GM18502 (cell line): Measurements from ENCODE around the gene STAT5B.
"Not testable (repeated sequence)": the region's sequence is repeated elsewhere in the genome, so short reads cannot be mapped to it uniquely, and the experiment has no call there.

Experiments used
- ATAC-seq: cut with Tn5 transposase; IDR thresholded peaks from one replicate; pipeline ENCODE4 v1.9.1; 2021; ENCODE audit warnings: mild to moderate bottlenecking; ENCODE audit not compliant: unreplicated experiment, poor library complexity

Gene STAT5B

DNA sequence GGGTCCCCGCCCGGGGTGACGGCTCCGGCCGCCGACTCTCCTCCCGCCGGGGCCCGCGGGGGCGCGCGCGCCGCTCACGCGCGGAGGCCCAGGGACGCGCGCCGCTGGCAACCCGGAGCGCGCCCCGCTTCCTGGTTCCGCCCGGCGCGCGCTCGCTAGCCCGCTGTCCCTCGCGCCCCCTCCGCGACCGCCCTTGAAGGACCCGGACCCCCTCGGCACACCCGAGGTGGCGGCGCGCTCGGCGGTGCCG lies at the start of gene STAT5B:
TSS of gene STAT5B (minus strand) at position 33 of the 250 bp plus-strand sequence. CDS start 44,264 bp downstream, outside the sequence.
- ATAC-seq: peak; percentile 60

DNA sequence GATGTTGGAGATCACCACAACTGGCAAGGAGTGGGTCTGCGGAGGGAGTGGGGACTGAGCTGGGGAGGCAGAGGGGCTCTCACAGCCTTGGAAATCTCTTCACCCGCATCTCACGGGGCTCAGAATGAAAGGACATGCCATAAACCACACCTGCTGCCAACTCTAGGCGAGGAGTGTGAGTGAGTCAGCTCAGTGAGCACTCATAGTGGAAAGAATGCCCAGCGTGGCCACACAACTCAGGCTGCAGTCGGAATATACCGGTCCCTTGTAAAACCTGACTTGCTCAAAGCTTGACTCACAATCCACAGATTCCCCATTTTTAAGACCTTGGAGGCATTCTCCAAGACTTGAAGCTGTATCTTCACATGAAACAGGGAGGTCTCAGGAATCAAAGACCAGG lies 48.8 kb upstream of the STAT5B start:
- no peak for ATAC-seq

DNA sequence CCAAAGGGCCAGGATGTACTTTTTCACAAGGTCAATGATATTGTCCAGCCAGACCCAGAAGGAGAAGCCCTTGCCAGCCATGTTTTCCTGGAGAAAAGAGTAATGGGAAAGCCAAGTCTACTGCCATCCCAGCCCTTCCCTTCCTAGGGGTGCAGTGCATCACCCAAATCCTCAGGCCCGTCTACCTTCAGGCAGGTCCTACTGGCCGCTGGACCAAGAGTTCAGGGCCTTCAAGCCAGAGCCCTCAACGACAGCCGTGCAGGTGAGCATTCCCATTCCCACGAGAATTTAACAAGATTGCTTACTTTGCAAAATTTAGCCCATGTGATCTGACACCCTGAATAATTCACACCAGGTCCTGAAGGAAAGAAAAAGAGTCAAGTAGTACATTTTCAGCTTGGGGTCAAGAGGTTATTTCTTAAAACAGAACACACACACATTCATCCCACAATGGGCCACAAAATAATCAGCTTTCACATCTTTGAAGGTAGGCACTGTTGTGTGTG lies 47.1 kb upstream of the STAT5B start:
- ATAC-seq: no peak

DNA sequence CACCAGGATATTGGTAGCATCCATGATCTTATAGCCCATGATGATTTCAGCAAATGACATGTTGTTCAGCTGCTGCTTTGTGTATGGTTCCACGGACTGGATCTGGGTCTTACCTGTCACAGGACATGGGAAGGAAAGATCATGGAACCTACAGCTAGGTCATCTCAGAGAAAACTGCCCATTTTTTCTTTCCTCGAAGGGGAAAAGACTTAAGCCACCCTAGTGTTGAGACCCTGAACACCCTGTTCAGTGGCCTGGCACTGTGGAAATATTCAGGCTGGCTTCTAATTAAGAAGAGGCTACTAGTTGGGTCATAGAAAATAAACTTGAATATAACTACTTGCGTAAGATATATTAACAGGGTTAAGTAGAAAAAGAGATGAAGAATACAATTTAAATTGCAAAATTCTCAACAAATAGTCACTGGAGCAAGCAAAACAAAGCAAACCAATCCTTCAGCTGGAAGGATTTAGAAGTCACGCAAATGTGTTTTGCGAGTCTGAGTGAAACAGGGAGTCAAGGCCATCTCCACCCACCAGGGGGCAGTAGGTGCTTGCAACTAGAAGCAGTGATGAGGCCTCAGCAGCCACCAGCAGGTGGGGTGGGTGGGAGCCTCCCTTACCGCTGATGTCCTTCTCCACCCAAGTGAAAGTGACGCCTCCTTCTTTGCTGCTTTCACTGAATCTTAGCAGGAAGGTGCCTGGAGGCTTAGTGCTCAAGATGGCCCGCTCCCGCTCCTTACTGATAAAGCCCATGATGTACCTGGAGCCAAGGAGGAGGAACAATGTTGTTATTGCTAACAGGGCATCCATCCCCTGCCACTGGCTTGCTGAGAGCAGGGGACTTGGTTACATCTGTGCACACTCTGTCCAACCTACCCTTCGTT lies 46.4 kb upstream of the STAT5B start:
- ATAC-seq: no peak

DNA sequence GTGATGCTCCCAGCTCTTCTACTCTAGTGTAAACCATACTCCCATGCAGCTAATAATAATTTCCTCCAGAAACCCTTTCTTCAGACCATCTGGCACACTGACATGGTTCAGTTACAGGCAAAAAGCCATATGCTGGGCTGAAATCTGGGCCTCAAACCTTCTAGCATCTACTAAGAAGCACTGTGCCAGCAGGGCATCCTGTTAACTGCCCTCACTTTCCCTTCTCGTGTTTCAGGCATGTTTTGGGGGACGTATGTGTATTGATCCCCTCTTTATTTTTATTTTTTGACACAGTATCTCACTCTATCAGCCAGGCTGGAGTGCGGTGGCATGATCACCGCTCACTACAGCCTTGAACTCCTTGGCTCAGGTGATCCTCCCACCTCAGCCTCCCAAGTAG lies 45.4 kb upstream of the STAT5B start:
- no peak for ATAC-seq

DNA sequence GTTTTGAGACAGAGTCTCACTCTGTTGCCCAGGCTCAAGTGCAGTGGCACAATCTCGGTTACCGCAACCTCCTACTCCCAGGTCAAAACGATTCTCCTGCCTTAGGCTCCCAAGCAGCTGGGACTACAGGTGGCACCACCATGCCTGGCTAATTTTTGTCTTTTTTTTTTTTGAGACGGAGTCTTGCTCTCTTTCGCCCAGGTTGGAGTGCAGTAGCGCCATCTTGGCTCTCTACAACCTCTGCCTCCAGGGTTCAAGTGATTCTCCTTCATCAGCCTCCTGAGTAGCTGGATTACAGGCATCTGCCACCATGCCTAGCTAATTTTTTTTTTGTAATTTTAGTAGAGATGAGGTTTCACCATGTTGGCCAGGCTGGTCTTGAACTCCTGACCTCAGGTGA lies 41.8 kb upstream of the STAT5B start:
- not testable (repeated sequence) for ATAC-seq

DNA sequence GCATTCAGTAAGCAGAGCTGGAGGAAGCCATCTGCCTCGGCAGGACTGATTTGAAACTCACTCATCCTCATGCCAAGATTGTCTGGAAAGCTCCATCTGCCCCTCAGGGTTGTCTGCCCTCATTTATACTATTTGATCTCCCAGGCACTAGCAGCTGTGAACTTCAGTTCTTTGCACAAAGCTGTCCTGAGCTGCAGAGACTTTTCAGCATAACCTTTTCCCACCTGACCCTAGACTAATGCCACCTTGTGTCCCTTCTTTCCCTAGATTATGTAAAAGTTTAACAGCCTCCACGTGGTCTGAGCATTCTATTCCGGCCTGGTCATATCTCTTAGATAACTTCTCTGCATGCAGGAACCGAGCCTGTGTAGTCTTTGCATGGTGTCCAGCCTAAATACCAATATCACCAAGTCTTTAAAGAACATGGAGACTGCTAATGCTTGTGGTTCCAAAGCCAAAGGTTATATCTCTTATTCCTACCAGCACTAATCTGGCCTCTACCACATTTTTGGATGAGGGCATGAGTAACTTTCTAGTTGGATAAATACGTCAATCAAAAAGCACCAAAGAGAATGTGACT lies 41.2 kb upstream of the STAT5B start:
- no peak for ATAC-seq

DNA sequence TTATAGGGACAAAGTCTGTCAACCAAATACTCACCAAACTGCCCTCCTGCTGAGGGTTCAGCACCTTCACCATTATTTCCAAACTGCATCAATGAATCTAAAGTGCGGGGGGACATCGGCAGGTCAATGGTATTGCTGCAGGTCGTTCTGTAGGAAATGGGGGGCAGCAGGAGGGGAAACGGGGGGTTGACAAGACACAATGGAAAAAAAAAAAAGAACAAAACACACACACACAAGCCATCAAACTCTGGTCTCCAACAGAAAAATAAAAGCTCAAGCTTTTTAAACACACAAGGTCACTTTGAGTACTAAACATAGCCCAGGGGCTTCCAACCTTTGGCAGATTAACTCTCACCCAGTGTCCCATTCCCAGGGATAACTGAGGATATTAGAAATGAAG lies 40.6 kb upstream of the STAT5B start:
- no peak for ATAC-seq

DNA sequence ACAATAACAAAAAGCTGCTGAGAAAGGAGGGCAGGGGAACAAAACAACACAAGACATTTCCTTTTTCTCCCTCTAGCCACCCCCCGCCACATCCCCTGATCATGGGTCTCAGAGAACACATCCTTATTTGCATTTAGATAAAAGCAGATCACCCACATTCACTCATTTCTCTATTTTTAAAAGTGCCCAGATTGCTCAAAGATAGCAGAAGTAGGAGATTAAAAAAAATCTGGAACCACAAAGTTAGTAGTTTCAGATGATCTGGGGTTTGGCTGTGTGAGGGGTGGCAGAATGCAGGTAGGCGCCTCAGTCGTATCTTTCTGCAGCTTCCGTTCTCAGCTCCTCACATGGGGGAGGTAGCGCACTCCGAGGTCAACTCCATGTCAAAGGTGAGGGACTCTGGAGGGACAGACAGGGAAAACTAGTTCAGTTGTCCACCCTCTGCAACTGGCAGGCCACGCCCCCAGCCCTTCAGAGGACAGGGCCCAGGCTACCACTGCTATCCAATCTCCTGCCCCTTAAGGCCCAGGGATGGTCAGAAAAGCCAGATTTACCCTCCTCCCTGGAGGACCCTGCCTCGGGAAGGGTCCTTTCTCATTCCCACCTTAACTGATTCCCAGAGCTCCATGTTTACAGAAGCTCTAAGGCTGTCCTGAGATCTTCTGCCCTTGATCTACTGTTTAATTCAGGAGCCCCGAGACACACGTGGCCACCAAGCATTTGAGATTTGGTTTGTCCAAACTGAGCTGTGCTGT lies 39.4 kb upstream of the STAT5B start:
- peak; percentile 44 for ATAC-seq

DNA sequence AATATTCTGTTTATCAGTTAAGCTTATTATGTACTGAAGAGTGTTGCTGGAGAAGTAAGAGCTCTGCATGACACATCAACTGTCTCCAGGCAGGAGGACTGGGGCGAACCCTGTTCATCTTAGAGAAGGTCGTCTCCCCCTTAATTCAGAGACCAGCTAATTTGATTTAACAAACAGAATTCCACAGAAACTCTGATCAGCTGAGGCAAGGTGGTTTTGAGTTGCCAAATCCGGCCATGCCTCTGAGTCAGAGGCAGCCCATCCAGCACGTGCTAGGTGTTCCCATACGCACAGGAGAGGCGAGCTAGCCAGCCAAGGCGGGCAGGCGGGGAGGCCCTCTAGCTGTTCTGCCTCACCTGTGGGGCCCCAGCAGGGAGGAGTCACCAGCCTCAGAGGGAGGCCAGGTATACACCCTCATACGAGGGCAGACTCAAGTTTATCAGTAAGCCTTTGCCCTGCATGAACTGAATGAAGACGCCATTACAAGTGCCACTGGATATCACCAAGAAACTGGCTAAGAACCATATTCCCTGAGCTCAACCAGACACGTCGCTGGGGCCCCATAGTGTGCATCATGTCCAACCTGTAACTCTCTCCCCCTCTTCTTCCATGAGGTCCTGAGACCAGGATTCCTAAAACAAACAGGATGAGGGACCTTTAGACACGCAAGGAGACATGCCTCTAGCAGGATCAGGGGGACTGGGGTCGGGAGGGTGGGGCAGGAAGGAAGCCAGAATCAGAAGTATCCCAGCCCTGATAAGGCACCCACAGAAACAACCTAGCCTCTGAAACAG lies 37.8 kb upstream of the STAT5B start:
- ATAC-seq: no peak

DNA sequence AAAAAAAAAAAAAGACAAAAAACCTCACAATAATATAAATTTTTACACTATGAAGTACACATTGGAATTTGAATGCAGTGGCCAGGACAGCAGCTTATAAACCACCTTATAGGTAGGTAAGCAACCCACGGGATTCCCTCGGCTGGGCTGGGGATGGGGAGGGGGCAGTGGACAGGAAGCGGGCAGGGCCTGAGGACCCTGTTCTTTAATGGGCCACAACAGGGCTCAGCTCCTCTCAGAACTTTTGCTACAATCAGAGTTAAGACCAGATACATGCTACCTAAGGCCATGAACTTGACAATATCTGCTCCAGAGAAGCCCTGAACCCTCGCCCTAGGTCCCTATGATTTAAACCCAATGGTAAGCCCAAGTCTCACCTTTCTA lies 37.2 kb upstream of the STAT5B start:
- no peak for ATAC-seq

DNA sequence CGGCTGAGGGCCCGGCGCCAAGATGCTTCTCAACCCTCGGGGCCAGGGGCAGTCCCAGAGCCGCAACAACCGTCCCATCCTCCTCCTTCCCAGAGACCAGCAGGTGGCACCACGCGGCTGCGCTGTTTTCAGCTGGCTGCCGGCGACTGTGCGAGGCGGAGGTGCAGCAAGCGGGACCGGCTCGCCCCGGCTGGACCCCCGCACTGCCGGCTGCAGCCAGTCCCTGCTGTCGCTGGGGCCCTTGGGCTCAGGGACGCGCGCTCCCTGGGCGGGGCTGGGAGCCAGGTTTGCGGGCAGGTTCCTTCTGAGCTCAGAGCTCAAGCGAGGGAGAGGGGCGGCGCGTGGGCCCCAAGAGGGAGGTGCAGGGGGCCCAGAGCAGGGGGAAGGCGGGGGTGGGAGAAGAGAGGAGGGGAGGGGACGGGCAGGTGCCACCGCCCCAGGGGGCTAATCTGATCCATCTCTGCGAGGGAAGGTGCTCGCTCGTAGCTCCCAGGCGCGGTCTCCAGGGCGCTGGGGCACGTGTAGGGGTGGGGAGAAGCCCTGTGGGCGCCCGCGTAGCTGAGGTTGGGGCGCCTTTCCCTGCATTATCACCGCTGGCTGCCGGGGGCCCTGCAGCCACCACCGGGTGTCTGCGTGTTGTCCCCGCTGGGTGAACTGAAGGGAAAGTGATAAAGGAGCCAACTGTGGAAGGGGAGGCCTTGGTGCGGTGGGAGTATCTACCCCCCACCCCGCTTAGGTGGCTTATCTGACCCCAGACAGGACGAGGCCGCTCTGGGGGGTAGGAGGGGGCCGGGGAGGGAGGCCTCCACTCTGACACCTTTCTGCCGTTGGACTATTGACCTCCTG lies 36.3 kb upstream of the STAT5B start:
- ATAC-seq: peak; percentile 50

DNA sequence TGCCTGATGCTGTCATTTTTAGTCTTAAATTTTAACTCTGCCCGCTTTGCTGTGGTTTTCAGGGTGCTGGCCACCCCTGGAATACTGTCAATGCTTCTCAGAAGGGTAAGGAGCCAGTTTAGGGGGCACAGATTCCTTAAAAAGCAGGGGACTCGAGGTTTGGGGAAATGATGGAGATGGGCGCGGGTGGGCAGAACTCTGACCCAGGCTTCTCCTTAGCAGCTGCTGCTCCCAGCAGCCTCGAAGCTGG lies 35.8 kb upstream of the STAT5B start:
- no peak for ATAC-seq

DNA sequence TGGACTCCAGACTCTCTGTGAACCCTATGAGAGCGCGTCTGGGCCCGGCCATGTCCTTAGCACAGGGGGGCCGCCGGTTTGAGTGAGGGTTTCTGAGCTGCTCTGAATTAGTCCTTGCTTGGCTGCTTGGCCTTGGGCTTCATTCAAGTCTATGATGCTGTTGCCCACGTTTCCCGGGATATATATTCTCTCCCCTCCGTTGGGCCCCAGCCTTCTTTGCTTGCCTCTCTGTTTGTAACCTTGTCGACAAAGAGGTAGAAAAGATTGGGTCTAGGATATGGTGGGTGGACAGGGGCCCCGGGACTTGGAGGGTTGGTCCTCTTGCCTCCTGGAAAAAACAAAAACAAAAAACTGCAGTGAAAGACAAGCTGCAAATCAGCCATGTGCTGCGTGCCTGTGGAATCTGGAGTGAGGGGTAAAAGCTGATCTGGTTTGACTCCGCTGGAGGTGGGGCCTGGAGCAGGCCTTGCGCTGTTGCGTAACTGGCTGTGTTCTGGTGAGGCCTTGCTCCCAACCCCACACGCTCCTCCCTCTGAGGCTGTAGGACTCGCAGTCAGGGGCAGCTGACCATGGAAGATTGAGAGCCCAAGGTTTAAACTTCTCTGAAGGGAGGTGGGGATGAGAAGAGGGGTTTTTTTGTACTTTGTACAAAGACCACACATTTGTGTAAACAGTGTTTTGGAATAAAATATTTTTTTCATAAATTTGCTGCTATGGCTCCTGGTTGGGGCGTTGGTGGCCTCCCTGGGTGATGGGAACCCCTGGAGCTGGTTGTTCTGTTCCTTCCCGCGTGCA lies 35.2 kb upstream of the STAT5B start:
- no peak for ATAC-seq

DNA sequence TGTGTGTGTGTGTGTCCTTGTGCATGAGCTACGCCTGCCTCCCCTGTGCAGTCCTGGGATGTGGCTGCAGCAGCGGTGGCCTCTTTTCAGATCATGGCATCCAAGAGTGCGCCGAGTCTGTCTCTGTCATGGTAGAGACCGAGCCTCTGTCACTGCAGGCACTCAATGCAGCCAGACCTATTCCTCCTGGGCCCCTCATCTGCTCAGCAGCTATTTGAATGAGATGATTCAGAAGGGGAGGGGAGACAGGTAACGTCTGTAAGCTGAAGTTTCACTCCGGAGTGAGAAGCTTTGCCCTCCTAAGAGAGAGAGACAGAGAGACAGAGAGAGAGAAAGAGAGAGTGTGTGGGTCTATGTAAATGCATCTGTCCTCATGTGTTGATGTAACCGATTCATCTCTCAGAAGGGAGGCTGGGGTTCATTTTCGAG lies 34.6 kb upstream of the STAT5B start:
- no peak for ATAC-seq

DNA sequence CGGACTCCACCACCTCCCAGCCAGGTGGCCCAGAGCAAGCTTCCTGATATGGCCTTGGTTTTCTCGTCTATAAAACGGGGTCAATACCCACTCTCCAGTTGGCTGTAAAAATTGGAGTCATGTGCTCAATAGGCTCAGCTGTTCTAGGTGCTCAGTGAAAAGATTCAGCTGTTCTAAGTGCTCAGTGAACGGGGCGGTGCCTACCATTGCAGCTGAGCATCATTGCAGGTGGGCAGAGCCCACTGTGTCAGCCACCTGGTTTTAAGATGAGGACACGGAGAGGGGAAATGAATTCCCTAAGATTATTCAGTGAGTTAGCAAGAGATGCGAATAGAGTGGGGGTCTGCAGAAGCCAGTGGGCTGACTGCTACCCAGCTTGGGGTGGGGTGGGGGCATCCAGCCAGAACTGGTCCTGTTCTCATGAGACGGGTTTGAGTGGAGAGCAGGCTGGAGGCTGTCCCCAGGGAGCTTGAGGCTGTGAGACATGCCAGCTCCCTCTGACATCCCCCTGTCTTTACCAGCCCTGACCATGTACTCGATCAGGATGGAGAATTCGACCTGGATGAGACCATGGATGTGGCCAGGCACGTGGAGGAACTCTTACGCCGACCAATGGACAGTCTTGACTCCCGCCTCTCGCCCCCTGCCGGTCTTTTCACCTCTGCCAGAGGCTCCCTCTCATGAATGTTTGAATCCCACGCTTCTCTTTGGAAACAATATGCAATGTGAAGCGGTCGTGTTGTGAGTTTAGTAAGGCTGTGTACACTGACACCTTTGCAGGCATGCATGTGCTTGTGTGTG lies 34.0 kb upstream of the STAT5B start:
- no peak for ATAC-seq

DNA sequence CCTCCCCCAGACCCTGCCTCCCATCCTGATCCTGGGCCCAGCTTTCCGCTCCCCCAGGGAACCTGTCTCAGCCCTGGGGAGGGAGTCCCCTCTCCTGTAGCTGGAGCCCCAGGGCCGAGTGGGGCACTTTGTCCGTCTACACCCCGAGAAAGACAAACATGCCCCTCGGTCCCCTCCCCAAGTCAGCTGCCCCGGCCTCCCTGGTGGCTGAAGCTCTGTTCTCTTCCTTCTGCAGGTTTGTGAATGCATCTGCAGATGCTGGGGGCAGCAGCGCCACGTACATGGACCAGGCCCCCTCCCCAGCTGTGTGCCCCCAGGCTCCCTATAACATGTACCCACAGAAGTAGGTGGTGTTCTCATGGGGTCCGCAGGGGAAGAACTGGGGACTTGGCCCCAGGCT lies 33.0 kb upstream of the STAT5B start:
- ATAC-seq: no peak

DNA sequence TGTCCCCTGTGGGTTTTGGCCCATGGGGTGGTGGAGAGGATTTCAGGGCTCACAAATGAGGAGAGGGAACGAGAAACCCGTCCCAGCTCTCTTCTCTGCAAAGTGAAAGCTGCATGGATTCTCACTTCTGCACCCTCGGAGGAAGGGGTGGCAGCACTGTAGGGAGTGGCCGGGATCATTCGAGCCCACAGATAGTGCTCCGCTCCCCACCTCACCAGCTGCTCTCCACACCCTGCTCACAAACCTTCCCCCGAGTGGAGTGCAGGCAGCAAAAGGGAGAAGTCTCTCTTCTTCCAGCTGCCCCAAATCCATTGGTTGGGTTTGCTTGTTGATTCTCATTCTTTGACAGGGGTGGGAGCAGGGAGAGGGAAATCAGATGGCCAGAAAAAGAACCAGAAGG lies 32.3 kb upstream of the STAT5B start:
- ATAC-seq: no peak
